HEK293 (cell line): Measurements from ENCODE around the gene SCGB3A1.

Experiments used
- YY1 ChIP-seq: fragments of 450-650 bp; formaldehyde crosslinking; IDR thresholded peaks from 2 replicates; pipeline ENCODE4 v1.5.1; 2018; ENCODE audit warnings: missing biosample characterization, missing genetic modification characterization
- ZBTB1 ChIP-seq: fragments of 450-650 bp; formaldehyde crosslinking; IDR thresholded peaks from 2 replicates; pipeline ENCODE4 v1.5.1; 2016; ENCODE audit warnings: missing biosample characterization, missing genetic modification characterization
- TF ChIP-seq, protein P1 (sequence below): fragments of 450-650 bp; formaldehyde crosslinking; IDR thresholded peaks from 2 replicates; pipeline ENCODE4 v1.5.1; 2016; ENCODE audit warnings: missing biosample characterization, missing genetic modification characterization

DNA sequence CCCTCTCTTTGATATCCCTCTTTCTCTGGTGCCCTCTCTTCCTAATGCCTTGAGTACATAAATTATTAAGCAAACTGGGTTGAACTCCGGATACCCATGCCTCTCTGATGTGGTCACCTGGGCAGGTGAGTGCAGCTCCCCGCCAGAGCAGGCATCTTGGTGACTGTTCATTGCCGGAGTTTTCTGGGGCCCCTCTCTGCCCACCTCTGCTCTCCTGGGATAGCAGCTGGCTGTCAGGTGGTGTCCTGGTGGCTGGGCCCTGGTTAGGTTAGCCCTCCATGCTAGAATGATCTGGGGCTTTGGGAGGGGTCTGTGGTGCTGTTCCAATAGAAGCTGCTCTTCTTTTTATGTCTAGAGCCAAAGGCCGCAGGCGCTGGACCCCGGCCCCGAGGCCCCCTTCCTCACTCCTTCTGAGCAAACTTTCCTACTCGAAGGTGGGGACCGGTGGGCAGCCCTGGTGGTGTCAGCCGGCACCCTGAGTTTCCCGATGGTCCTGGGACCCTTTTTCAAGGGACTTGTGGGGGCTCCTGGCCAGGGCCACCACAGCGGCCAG lies 4.9 kb upstream of the SCGB3A1 start:
- TF ChIP-seq ZBTB1 (tag by site-specific recombination) (no peak), YY1 (tag by site-specific recombination) (no peak)
- TF ChIP-seq, protein P1, sequence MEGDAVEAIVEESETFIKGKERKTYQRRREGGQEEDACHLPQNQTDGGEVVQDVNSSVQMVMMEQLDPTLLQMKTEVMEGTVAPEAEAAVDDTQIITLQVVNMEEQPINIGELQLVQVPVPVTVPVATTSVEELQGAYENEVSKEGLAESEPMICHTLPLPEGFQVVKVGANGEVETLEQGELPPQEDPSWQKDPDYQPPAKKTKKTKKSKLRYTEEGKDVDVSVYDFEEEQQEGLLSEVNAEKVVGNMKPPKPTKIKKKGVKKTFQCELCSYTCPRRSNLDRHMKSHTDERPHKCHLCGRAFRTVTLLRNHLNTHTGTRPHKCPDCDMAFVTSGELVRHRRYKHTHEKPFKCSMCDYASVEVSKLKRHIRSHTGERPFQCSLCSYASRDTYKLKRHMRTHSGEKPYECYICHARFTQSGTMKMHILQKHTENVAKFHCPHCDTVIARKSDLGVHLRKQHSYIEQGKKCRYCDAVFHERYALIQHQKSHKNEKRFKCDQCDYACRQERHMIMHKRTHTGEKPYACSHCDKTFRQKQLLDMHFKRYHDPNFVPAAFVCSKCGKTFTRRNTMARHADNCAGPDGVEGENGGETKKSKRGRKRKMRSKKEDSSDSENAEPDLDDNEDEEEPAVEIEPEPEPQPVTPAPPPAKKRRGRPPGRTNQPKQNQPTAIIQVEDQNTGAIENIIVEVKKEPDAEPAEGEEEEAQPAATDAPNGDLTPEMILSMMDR (tag by site-specific recombination), result no peak
